DLD1 (cell line): Measurements from ENCODE around the gene FRMD4B.

Experiments used
- in situ Hi-C: cut with HindIII; loops from 2 replicates; pipeline ENCODE4 v1.10.0; 2017; ENCODE audit warnings: low sequenced_read_pairs

Gene FRMD4B

GRCh38 chr3:69368129-69368741, 17.7 kb downstream of the FRMD4B start:
- in situ Hi-C loops, result no loop called here

DNA sequence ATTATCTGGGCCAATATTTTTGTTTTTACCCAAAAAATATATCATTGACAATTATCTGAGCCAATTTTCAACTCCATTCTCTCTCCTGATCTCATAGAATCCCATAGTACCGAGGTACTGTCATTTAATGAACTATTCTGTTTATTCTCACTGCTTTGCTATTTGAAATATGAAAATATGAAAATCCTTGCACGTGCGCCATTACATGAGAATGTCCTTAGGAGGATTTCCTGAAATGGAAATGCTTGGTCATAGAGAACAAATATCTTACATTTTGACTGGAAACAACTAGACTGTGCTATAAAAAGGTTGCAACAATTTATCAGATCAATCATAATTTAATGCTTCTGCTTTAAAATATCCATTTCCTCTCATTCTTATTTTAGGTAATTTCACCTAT, 18.3 kb downstream of the FRMD4B start:
- in situ Hi-C loops, result no loop called here

DNA sequence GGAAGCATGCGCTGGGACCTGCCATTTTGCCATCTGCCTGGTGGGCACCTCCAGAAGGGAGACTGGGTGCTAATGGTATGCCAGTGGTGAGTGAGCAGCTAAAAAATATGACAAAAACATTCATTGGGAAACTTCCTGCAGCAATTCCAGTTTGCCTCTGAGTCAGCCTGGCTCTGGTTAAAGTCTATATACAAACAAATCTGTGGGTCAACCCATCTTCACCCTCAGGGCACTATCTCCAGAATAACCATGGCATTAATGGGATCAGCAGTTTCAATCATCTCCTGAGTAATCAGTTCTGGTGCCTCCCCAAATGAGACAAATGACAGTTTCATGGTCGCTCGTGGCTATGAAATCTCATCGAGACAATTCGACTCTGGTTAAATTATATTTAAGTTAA, 21.5 kb downstream of the FRMD4B start:
- in situ Hi-C loops, result no loop called here

- in situ Hi-C loops, result no loop called here
These were observed 25.2 kb downstream of the FRMD4B start for GRCh38 chr3:69360690-69361089.

DNA sequence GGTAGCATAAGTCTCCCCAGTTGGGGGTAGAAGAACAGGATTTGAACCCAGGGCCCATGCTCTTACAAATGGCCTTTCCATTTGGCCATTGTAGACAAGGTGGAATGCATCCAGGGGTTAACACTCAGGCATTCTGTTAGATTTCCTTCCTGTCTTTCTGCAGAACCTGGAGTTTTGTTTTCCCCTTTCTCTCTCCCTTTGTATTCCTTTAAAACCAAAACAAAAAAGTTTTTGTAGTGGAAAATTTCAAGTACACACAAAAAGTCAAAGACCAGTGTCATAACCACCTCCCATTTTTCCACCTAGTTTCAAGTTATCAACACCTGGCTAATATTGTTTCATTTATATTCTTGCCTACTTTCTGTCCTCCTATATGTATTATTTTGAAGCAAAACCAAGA, 26.0 kb downstream of the FRMD4B start:
- in situ Hi-C loops, result no loop called here

- in situ Hi-C loops, result no loop called here
These were observed 26.5 kb downstream of the FRMD4B start for GRCh38 chr3:69359339-69359893.

DNA sequence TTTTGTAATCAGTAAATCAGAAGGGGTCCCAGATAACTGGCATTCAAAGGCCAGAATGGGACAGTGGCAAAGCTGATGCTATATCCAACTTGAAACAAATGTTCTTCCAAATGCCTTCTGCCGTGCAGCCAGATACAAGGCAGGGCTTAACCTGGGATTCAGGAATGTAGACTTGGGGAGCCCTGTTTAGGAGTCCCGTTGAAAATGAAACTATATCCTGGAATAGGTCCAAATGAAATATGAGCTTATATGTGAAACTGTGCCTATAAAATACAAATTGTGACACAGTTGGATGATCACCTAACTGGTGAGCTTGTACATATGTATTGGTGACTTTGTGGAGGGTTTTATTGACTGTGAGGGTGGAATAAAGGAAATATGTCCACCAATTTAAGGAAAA, 28.7 kb downstream of the FRMD4B start:
- in situ Hi-C loops, result no loop called here

GRCh38 chr3:69354948-69355347, 30.9 kb downstream of the FRMD4B start:
- in situ Hi-C loops, result no loop called here

DNA sequence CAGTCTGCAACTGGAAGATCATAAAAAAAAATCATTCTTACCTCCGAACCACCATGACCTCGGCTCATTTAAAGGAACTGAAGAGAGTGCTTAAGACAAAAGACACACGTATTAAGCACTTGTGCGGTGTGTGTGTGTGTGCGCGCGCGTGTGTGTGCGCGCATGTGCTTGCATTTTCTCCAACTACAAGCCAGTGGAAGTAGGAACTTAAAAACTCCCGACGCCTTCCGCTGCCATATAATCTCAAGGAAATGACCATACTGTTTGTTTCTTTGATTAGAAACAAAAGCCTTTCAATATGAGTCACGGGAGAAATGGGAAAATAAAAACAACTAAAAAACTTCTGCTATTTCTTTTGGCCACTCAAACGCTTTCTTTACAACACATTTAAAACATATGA, 32.4 kb downstream of the FRMD4B start:
- in situ Hi-C loops, result no loop called here

GRCh38 chr3:69353088-69353478, 32.8 kb downstream of the FRMD4B start:
- in situ Hi-C loops, result no loop called here

GRCh38 chr3:69352305-69353087, 33.4 kb downstream of the FRMD4B start:
- in situ Hi-C loops, result no loop called here

- in situ Hi-C loops, result no loop called here
These were observed 42.0 kb downstream of the FRMD4B start for GRCh38 chr3:69343875-69344274.

- in situ Hi-C loops, result no loop called here
These were observed 43.8 kb downstream of the FRMD4B start for GRCh38 chr3:69342074-69342473.

- in situ Hi-C loops, result no loop called here
These were observed 46.1 kb downstream of the FRMD4B start for GRCh38 chr3:69339760-69340159.

DNA sequence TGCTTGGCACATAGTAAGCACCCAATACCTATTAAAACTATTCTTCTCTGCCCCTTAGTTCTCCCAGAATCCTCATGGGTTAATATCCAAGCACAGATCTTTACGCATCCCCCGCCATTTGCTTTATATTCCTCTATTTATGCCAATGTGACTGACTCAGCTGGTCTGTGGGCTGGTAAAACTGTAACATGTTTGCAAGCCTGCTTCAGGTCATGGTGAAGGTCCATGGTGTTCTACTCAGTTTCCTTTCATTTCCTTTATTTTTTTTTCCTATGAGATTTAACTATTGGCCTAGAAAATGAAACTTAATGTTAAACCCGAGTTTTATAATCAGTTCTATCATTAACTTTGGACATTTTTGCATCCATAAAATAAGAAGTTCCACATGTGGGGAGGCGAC, 47.0 kb downstream of the FRMD4B start:
- in situ Hi-C loops, result no loop called here

- in situ Hi-C loops, result no loop called here
These were observed 53.0 kb downstream of the FRMD4B start for GRCh38 chr3:69332934-69333333.

DNA sequence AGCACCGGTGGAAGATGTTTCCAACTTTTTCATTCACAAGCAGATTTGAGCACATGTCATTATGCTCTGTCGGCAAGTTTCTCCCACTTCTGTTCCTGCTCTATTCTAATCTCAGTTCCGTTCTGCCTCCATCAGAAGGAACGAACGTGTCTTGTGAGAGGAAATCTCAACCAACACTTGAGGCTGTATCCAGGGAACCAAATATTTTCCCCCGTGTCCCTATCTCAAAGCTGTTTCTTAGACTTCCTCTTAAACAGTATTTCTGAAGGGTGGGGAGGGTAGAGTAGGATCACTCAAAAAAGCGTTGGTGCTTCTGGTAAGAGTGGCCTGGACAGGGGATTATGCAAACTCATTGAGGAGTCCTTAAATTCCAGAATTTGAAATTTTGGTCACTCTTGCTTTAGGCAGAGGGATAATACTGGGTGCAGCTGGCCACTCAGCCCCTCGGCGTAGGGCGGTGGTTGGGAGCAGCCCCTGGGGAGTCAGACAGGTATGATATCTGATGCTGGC, 54.9 kb downstream of the FRMD4B start:
- in situ Hi-C loops, result no loop called here

GRCh38 chr3:69329892-69330291, 56.0 kb downstream of the FRMD4B start:
- in situ Hi-C loops, result no loop called here

DNA sequence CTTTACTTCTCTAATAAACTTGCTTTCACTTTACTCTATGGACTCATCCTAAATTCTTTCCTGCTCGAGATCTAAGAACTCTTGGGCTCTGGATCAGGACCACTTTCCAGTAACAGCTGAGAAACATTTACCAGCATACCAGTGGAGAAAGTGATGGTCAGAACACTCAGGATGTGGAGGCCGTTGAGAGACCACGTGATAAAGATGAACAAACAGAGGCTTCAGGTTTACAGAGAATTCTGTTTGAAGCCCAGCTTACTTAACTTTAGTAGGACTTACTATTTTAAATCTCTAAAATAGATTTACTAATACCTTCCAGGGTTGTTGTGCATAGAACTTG, 57.0 kb downstream of the FRMD4B start:
- in situ Hi-C loops, result no loop called here

DNA sequence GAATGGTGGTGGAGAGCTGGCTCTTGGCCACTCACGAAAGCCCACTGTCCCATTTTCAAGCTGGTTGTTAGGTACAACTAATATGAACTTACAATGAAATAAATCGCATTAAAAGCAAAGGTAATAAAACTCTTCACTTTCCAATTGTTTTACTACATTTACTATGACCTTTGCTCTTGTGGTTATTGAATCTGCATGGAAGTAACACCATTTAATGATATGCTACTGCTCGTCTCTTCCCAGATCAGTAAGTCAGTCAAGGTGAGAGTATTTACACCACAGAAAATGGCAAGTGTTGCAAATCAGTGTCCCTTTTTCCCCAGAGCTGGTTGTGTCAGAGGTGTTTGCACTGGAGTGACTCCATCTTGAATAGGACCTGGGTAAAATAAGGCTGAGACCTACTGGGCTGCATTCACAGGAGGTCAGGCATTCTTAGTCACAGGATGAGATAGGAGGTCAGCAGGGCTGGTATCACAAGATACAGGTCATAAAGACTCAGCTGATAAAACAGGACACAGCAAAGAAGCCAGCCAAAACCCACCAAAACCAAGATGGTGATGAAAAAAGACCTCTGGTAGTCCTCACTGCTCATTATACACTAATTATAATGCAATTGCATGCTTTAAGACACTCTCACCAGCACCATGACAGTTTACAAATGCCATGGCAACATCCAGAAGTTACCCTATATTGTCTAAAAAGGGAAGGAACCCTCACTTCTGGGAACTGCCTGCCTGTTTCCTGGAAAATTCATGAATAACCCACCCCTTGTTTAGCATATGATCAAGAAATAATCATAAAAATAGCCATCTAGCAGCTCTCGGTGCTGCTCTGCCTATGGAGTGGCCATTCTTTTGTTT, 57.6 kb downstream of the FRMD4B start:
- in situ Hi-C loops, result no loop called here

GRCh38 chr3:69326855-69327300, 59.0 kb downstream of the FRMD4B start:
- in situ Hi-C loops, result no loop called here
